ENCODE measurements around the gene GNG13.

The GNG13 gene

GRCh38 chr16:785563-786535 lies 14.7 kb downstream of the GNG13 start:
- Histone ChIP-seq H3K18ac (ENCODE audit: low read length) (no peak overlapping the region), H3K79me2 (ENCODE audit: control insufficient read depth, insufficient read depth, low read length, poor library complexity) (peaks cover 8% of the 10 kb centered on the region), H2BK120ac (ENCODE audit: insufficient read depth, low read length, poor library complexity) (no peak overlapping the region), H2BK5ac (ENCODE audit: low read depth, low read length, poor library complexity) (no peak overlapping the region), H3K4me1 (ENCODE audit: control insufficient read depth in 1 of 2, insufficient read depth in 2 of 2, low read length in 2 of 2) (peaks cover 6 to 16% of the 10 kb centered on the region in 2 experiments), H3K36me3 (ENCODE audit: control insufficient read depth in 1 of 2, insufficient read depth in 2 of 2, low read length in 2 of 2) (peaks cover 29 to 40% of the 10 kb centered on the region in 2 experiments), H2AFZ (ENCODE audit: insufficient read depth, low read length, poor library complexity) (no peak overlapping the region), H3K27me3 (ENCODE audit: insufficient read depth, low read length) (no peaks in the 10 kb centered on the region), H3K23ac (ENCODE audit: low read length) (no peak overlapping the region), H3K14ac (ENCODE audit: low read length) (no peak overlapping the region), H2BK12ac (ENCODE audit: low read length) (no peak overlapping the region), H4K12ac (ENCODE audit: low read depth, low read length) (no peak overlapping the region), H4K8ac (ENCODE audit: low read depth, low read length) (no peak overlapping the region), H4K91ac (ENCODE audit: low read depth, low read length) (no peak overlapping the region), H2AK5ac (ENCODE audit: low read length) (no peak overlapping the region), H3K9ac (ENCODE audit: low read length) (no peak overlapping the region), H3K4ac (ENCODE audit: low read depth, low read length) (no peak overlapping the region), H3K4me3 (ENCODE audit: low read depth, low read length) (no peak overlapping the region), H3K79me1 (ENCODE audit: low read length) (peaks cover 5% of the 10 kb centered on the region), H3K27ac (ENCODE audit: low read depth, low read length) (no peak overlapping the region), H3K9me3 (ENCODE audit: insufficient read depth, low read depth, low read length) (peaks cover 2% of the 10 kb centered on the region), H3K4me2 (ENCODE audit: low read length) (no peak overlapping the region)
- peak; percentile 75 to 87 for DNase-seq
- no CpG with 5 or more reads among the region's 58 CpGs for WGBS (ENCODE audit: extremely low coverage, insufficient coverage, insufficient read length)

GRCh38 chr16:784431-784830 lies 16.1 kb downstream of the GNG13 start:
- H3K27ac ChIP-seq (ENCODE audit: low read depth, low read length): no peak overlapping the region
- no peak overlapping the region for H3K4ac ChIP-seq (ENCODE audit: low read depth, low read length)
- no peak overlapping the region for H3K23ac ChIP-seq (ENCODE audit: low read length)
- H3K36me3 ChIP-seq (ENCODE audit: control insufficient read depth in 1 of 2, insufficient read depth in 2 of 2, low read length in 2 of 2): peaks cover 17 to 26% of the 10 kb centered on the region in 2 experiments
- no peak overlapping the region for H4K12ac ChIP-seq (ENCODE audit: low read depth, low read length)
- no peak overlapping the region for H3K9ac ChIP-seq (ENCODE audit: low read length)
- DNase-seq: no peak
- no peak overlapping the region for H2BK12ac ChIP-seq (ENCODE audit: low read length)
- H3K79me2 ChIP-seq (ENCODE audit: control insufficient read depth, insufficient read depth, low read length, poor library complexity): peaks cover 8% of the 10 kb centered on the region
- peaks cover 4% of the 10 kb centered on the region for H3K9me3 ChIP-seq (ENCODE audit: insufficient read depth, low read depth, low read length)
- H4K91ac ChIP-seq (ENCODE audit: low read depth, low read length): no peak overlapping the region
- H4K8ac ChIP-seq (ENCODE audit: low read depth, low read length): no peak overlapping the region
- H3K4me3 ChIP-seq (ENCODE audit: low read depth, low read length): no peak overlapping the region
- no peak overlapping the region for H2BK120ac ChIP-seq (ENCODE audit: insufficient read depth, low read length, poor library complexity)
- no peak overlapping the region for H2AK5ac ChIP-seq (ENCODE audit: low read length)
- H3K79me1 ChIP-seq (ENCODE audit: low read length): peaks cover 5% of the 10 kb centered on the region
- no peaks in the 10 kb centered on the region for H3K27me3 ChIP-seq (ENCODE audit: insufficient read depth, low read length)
- no CpG with 5 or more reads among the region's 19 CpGs for WGBS (ENCODE audit: extremely low coverage, insufficient coverage, insufficient read length)
- H2AFZ ChIP-seq (ENCODE audit: insufficient read depth, low read length, poor library complexity): no peak overlapping the region
- peaks cover 6 to 15% of the 10 kb centered on the region in 2 experiments for H3K4me1 ChIP-seq (ENCODE audit: control insufficient read depth in 1 of 2, insufficient read depth in 2 of 2, low read length in 2 of 2)
- no peak overlapping the region for H3K18ac ChIP-seq (ENCODE audit: low read length)
- no peak overlapping the region for H2BK5ac ChIP-seq (ENCODE audit: low read depth, low read length, poor library complexity)
- H3K4me2 ChIP-seq (ENCODE audit: low read length): no peak overlapping the region
- no peak overlapping the region for H3K14ac ChIP-seq (ENCODE audit: low read length)

GRCh38 chr16:783404-784161 lies 17.0 kb downstream of the GNG13 start:
- Histone ChIP-seq H4K91ac (ENCODE audit: low read depth, low read length) (no peak overlapping the region), H2AFZ (ENCODE audit: insufficient read depth, low read length, poor library complexity) (no peak overlapping the region), H3K4me3 (ENCODE audit: low read depth, low read length) (no peak overlapping the region), H3K4ac (ENCODE audit: low read depth, low read length) (no peak overlapping the region), H3K79me1 (ENCODE audit: low read length) (peaks cover 2% of the 10 kb centered on the region), H3K23ac (ENCODE audit: low read length) (no peak overlapping the region), H3K9me3 (ENCODE audit: insufficient read depth, low read depth, low read length) (peaks cover 4% of the 10 kb centered on the region), H3K4me2 (ENCODE audit: low read length) (no peak overlapping the region), H2AK5ac (ENCODE audit: low read length) (no peak overlapping the region), H3K9ac (ENCODE audit: low read length) (no peak overlapping the region), H3K27me3 (ENCODE audit: insufficient read depth, low read length) (no peaks in the 10 kb centered on the region), H4K8ac (ENCODE audit: low read depth, low read length) (no peak overlapping the region), H3K79me2 (ENCODE audit: control insufficient read depth, insufficient read depth, low read length, poor library complexity) (peaks cover 1% of the 10 kb centered on the region), H3K36me3 (ENCODE audit: control insufficient read depth in 1 of 2, insufficient read depth in 2 of 2, low read length in 2 of 2) (peaks cover 16 to 23% of the 10 kb centered on the region in 2 experiments), H4K12ac (ENCODE audit: low read depth, low read length) (no peak overlapping the region), H3K18ac (ENCODE audit: low read length) (no peak overlapping the region), H2BK120ac (ENCODE audit: insufficient read depth, low read length, poor library complexity) (no peak overlapping the region), H3K27ac (ENCODE audit: low read depth, low read length) (no peak overlapping the region), H2BK5ac (ENCODE audit: low read depth, low read length, poor library complexity) (no peak overlapping the region), H3K14ac (ENCODE audit: low read length) (no peak overlapping the region), H3K4me1 (ENCODE audit: control insufficient read depth in 1 of 2, insufficient read depth in 2 of 2, low read length in 2 of 2) (peaks cover 0 to 8% of the 10 kb centered on the region in 2 experiments), H2BK12ac (ENCODE audit: low read length) (no peak overlapping the region)
- no CpG with 5 or more reads among the region's 17 CpGs for WGBS (ENCODE audit: extremely low coverage, insufficient coverage, insufficient read length)
- peak in 1 of 2 donors; percentile 37 for DNase-seq

- no peak overlapping the region for H3K23ac ChIP-seq (ENCODE audit: low read length)
- H2BK12ac ChIP-seq (ENCODE audit: low read length): no peak overlapping the region
- H2BK5ac ChIP-seq (ENCODE audit: low read depth, low read length, poor library complexity): no peak overlapping the region
- H2BK120ac ChIP-seq (ENCODE audit: insufficient read depth, low read length, poor library complexity): no peak overlapping the region
- H3K9ac ChIP-seq (ENCODE audit: low read length): no peak overlapping the region
- no peak overlapping the region for H2AFZ ChIP-seq (ENCODE audit: insufficient read depth, low read length, poor library complexity)
- H3K27me3 ChIP-seq (ENCODE audit: insufficient read depth, low read length): no peaks in the 10 kb centered on the region
- H3K27ac ChIP-seq (ENCODE audit: low read depth, low read length): no peak overlapping the region
- DNase-seq: no peak
- H4K91ac ChIP-seq (ENCODE audit: low read depth, low read length): no peak overlapping the region
- H3K36me3 ChIP-seq (ENCODE audit: control insufficient read depth in 1 of 2, insufficient read depth in 2 of 2, low read length in 2 of 2): peaks cover 16 to 23% of the 10 kb centered on the region in 2 experiments
- no peaks in the 10 kb centered on the region for H3K79me2 ChIP-seq (ENCODE audit: control insufficient read depth, insufficient read depth, low read length, poor library complexity)
- H4K12ac ChIP-seq (ENCODE audit: low read depth, low read length): no peak overlapping the region
- no peak overlapping the region for H2AK5ac ChIP-seq (ENCODE audit: low read length)
- H3K9me3 ChIP-seq (ENCODE audit: insufficient read depth, low read depth, low read length): peaks cover 4% of the 10 kb centered on the region
- H3K4me3 ChIP-seq (ENCODE audit: low read depth, low read length): no peak overlapping the region
- H3K14ac ChIP-seq (ENCODE audit: low read length): no peak overlapping the region
- H3K18ac ChIP-seq (ENCODE audit: low read length): no peak overlapping the region
- H3K4ac ChIP-seq (ENCODE audit: low read depth, low read length): no peak overlapping the region
- no peak overlapping the region for H3K4me2 ChIP-seq (ENCODE audit: low read length)
- H3K79me1 ChIP-seq (ENCODE audit: low read length): no peaks in the 10 kb centered on the region
- H4K8ac ChIP-seq (ENCODE audit: low read depth, low read length): no peak overlapping the region
- peaks cover 4 to 11% of the 10 kb centered on the region in 2 experiments for H3K4me1 ChIP-seq (ENCODE audit: control insufficient read depth in 1 of 2, insufficient read depth in 2 of 2, low read length in 2 of 2)
- no CpG with 5 or more reads among the region's 36 CpGs for WGBS (ENCODE audit: extremely low coverage, insufficient coverage, insufficient read length)
These were observed 17.6 kb downstream of the GNG13 start for GRCh38 chr16:782766-783403.

Data from trophoblast cell (in vitro differentiated cells and primary cell).